K562 (cell line): ENCODE results near the gene RALGPS1. TPM values are rescaled to one million over a fixed set of nuclear protein-coding genes. Genes with fewer than 3 reads are reported as not detected.

ENCODE experiments used
- ATAC-seq: fragments of 200-7000 bp; cut with Tn5 transposase; 3 replicates; pipeline ENCODE4 v1.9.1; 2020; ENCODE audit warnings: moderate library complexity
- BruUV-seq: library from RNA; stranded (reverse); fragments of 400-500 nt; replicated peaks from 2 replicates; lab custom pipeline; 2021; lab: Mats Ljungman, UMichigan
- CTCF ChIA-PET: fragments of 300-600 bp; formaldehyde crosslinking; extraction: SDS; loops from one replicate; lab custom pipeline; 2021; ENCODE audit warnings: low intra/inter-chr PET ratio; lab: Yijun Ruan, JAX
- POLR2A ChIA-PET: fragments of 300-600, 350-650 bp; sonication (Branson Sonifier 250); formaldehyde crosslinking; extraction: SDS; loops from one replicate; lab custom pipeline; 2021; ENCODE audit warnings: antibody characterized with exemption, inconsistent platforms; lab: Yijun Ruan, JAX
- DNase-seq, 4 experiments: peaks; one replicate each; pipeline versions ENCODE4 v3.0.0 to v3.0.0-alpha.2; 2011 to 2018; ENCODE audit warnings: low spot score in 3 of 4, mixed read lengths in 3 of 4; ENCODE audit errors: extremely low read depth in 1 of 4
- FAIRE-seq: peaks from 2 replicates; lab custom pipeline; 2011; peaks lifted over from hg19 to GRCh38; lab: Jason Lieb, UNC
- H2AFZ ChIP-seq: 2 replicates; pipeline ENCODE4 v1.6.0; 2011; ENCODE audit warnings: low read depth, low read length, control low read depth, inconsistent platforms
- H3K27ac ChIP-seq: fragments of 200-600 bp; 3 replicates; pipeline ENCODE4 v1.8.0; 2011; ENCODE audit warnings: low read depth, mild to moderate bottlenecking, control low read depth, inconsistent platforms, low read length, moderate library complexity, mixed read lengths; ENCODE audit errors: extremely low read depth
- H3K27me3 ChIP-seq, 2 experiments: fragments of 300-600 bp in 1 of 2; 2 replicates in 1 of 2; 3 replicates in 1 of 2; pipeline versions ENCODE4 v1.6.0 to v1.8.0; 2011; ENCODE audit warnings: inconsistent platforms in 2 of 2, low read length in 2 of 2, mild to moderate bottlenecking in 1 of 2, mixed read lengths in 1 of 2, moderate library complexity in 1 of 2; ENCODE audit not compliant: control insufficient read depth in 2 of 2, insufficient read depth in 2 of 2
- H3K36me3 ChIP-seq: fragments of 300-600 bp; 3 replicates; pipeline ENCODE4 v1.8.0; 2011; ENCODE audit warnings: mild to moderate bottlenecking, low read length, inconsistent platforms; ENCODE audit not compliant: control insufficient read depth, insufficient read depth
- H3K4me1 ChIP-seq, 2 experiments: fragments of 200-600 bp in 1 of 2; replicated peaks in 1 of 2; 2 replicates in 1 of 2; 3 replicates in 1 of 2; pipeline versions ENCODE4 v1.5.1 to v1.8.0; 2011; ENCODE audit warnings: inconsistent platforms in 2 of 2, low read length in 2 of 2, mild to moderate bottlenecking in 1 of 2, mixed read lengths in 1 of 2, moderate library complexity in 1 of 2; ENCODE audit not compliant: control insufficient read depth in 2 of 2, insufficient read depth in 2 of 2
- H3K4me2 ChIP-seq: 2 replicates; pipeline ENCODE4 v1.6.1; 2011; ENCODE audit warnings: low read length, control low read depth, inconsistent platforms, mixed read lengths; ENCODE audit not compliant: insufficient read depth
- H3K4me3 ChIP-seq: fragments of 200-600 bp; sonication (generic), shearing (Covaris generic); 2 replicates; pipeline ENCODE4 v1.5.1; 2016; ENCODE audit warnings: control low read depth, inconsistent platforms
- H3K79me2 ChIP-seq: fragments of 200-600 bp; 3 replicates; pipeline ENCODE4 v1.8.0; 2011; ENCODE audit warnings: low read length, inconsistent platforms; ENCODE audit not compliant: control insufficient read depth, insufficient read depth
- H3K9ac ChIP-seq, 2 experiments: 2 replicates each; pipeline versions ENCODE4 v1.6.0 to v1.6.1; 2011; ENCODE audit warnings: low read depth in 2 of 2, low read length in 2 of 2, control low read depth in 1 of 2, inconsistent platforms in 1 of 2, mild to moderate bottlenecking in 1 of 2, mixed read lengths in 1 of 2; ENCODE audit not compliant: insufficient read depth in 1 of 2
- H3K9me1 ChIP-seq: one replicate; pipeline ENCODE4 v1.6.0; 2011; ENCODE audit warnings: inconsistent platforms, mild to moderate bottlenecking, low read length, moderate library complexity; ENCODE audit not compliant: control insufficient read depth, insufficient read depth
- H3K9me3 ChIP-seq: replicated peaks from 2 replicates; pipeline ENCODE4 v1.5.1; 2011; ENCODE audit warnings: low read depth, low read length, inconsistent platforms; ENCODE audit not compliant: control insufficient read depth, insufficient read depth
- H4K20me1 ChIP-seq: replicated peaks from 2 replicates; pipeline ENCODE4 v1.6.1; 2011; ENCODE audit warnings: low read length, inconsistent platforms, mixed read lengths; ENCODE audit not compliant: control insufficient read depth, insufficient read depth
- COPS2 ChIP-seq: fragments of 450-650 bp; conservative IDR thresholded peaks from 2 replicates; pipeline ENCODE4 v1.6.1; 2016; ENCODE audit warnings: mild to moderate bottlenecking, moderate library complexity
- DPF2 ChIP-seq: fragments of 450-650 bp; IDR thresholded peaks from 2 replicates; pipeline ENCODE4 v1.6.1; 2016
- ETS2 ChIP-seq: IDR thresholded peaks from 2 replicates; pipeline ENCODE4 v1.6.1; 2016; ENCODE audit warnings: borderline replicate concordance, missing genetic modification characterization, mild to moderate bottlenecking, moderate library complexity, missing compliant biosample characterization; ENCODE audit not compliant: poor library complexity, severe bottlenecking
- GABPB2 ChIP-seq: fragments of 250-450 bp; sonication (Bioruptor Pico); conservative IDR thresholded peaks from 2 replicates; pipeline ENCODE4 v1.5.1; 2021; ENCODE audit warnings: mild to moderate bottlenecking
- MAFF ChIP-seq: IDR thresholded peaks from 2 replicates; pipeline ENCODE4 v1.6.1; 2012; ENCODE audit warnings: low read length, improper control_type of control experiment
- MAFG ChIP-seq: fragments of 450-650 bp; conservative IDR thresholded peaks from 2 replicates; pipeline ENCODE4 v1.6.1; 2016; ENCODE audit warnings: missing genetic modification characterization, missing compliant biosample characterization
- NCOR1 ChIP-seq: fragments of 450-650 bp; IDR thresholded peaks from 2 replicates; pipeline ENCODE4 v1.6.1; 2016; ENCODE audit warnings: mild to moderate bottlenecking, moderate library complexity
- NR2F6 ChIP-seq: fragments of 450-650 bp; formaldehyde crosslinking; IDR thresholded peaks from 2 replicates; pipeline ENCODE4 v1.4.0; 2020; ENCODE audit warnings: mild to moderate bottlenecking
- PHF8 ChIP-seq: fragments of 200-600 bp; sonication (generic); IDR thresholded peaks from 2 replicates; pipeline ENCODE4 v1.6.1; 2012; ENCODE audit warnings: mixed run types, mild to moderate bottlenecking, inconsistent platforms, low read length, moderate library complexity, borderline replicate concordance
- RB1 ChIP-seq: fragments of 450-650 bp; IDR thresholded peaks from 2 replicates; pipeline ENCODE4 v1.6.1; 2017; ENCODE audit warnings: low read depth, mild to moderate bottlenecking
- SMARCE1 ChIP-seq: fragments of 450-650 bp; IDR thresholded peaks from 2 replicates; pipeline ENCODE4 v1.7.1; 2016; ENCODE audit warnings: mild to moderate bottlenecking
- SRSF9 ChIP-seq: fragments of 200-400 bp; formaldehyde crosslinking; IDR thresholded peaks from 2 replicates; pipeline ENCODE4 v1.6.1; 2017; ENCODE audit warnings: low read depth, low read length, borderline replicate concordance
- ZNF174 ChIP-seq: fragments of 250-450 bp; sonication (Bioruptor Pico); IDR thresholded peaks from 2 replicates; pipeline ENCODE4 v1.4.0; 2020; ENCODE audit warnings: mild to moderate bottlenecking
- ZNF239 ChIP-seq: fragments of 250-450 bp; sonication (Bioruptor Pico); IDR thresholded peaks from 2 replicates; pipeline ENCODE4 v1.4.0; 2020; ENCODE audit warnings: mild to moderate bottlenecking
- WGBS: fragments of 100-300 bp; shearing (Covaris generic); methylation state at CpG from one replicate; pipeline ENCODE4 v1.1.6; 2016; ENCODE audit warnings: low coverage, mixed read lengths; ENCODE audit not compliant: insufficient coverage; ENCODE audit errors: missing lambda C conversion rate; 5-methylcytosine and 5-hydroxymethylcytosine counted together
- in situ Hi-C: fragments of 300-500 bp; cut with MboI; formaldehyde crosslinking; loops from 4 replicates; pipeline ENCODE4 v1.15.0; 2018; ENCODE audit warnings: inconsistent platforms, mixed read lengths
- intact Hi-C: fragments of 100-400 bp; cut with micrococcal nuclease; formaldehyde crosslinking; loops from 2 replicates; pipeline ENCODE4 v1.14.2; 2022
- polyA plus RNA-seq, 8 experiments: library from polyadenylated mRNA; depleted of rRNA in 4 of 8; stranded (reverse) in 5 of 8; unstranded in 3 of 8; fragments of >200 nt; fragmentation: Nextera tagmentation in 2 of 8; fragmentation: Illumina TruSeq in 1 of 8; extraction: Ambion mirVana in 2 of 8; extraction: Trizol in 1 of 8; gene quantifications; 2 replicates each; pipeline versions ENCODE4 v1.2.1 to v1.2.3, GENCODE V29; 2011 to 2014; ENCODE audit warnings: inconsistent platforms in 1 of 8, missing spikeins in 1 of 8
- total RNA-seq, 7 experiments: library from RNA; depleted of rRNA in 6 of 7; stranded (reverse); fragments of >200 nt in 6 of 7; fragmentation: Illumina TruSeq in 2 of 7; extraction: Trizol in 2 of 7; gene quantifications; 2 replicates each; pipeline versions ENCODE4 v1.2.1 to v1.2.3, GENCODE V29; 2011 to 2021; ENCODE audit warnings: low replicate concordance in 1 of 7
- TF ChIP-seq, protein P1 (sequence below): sonication (generic); formaldehyde crosslinking; IDR thresholded peaks from 2 replicates; pipeline ENCODE4 v1.8.1; 2022; ENCODE audit warnings: missing genetic modification reagents
- TF ChIP-seq, protein P2 (sequence below): sonication (generic); formaldehyde crosslinking; IDR thresholded peaks from 2 replicates; pipeline ENCODE4 v1.8.1; 2023; ENCODE audit warnings: mild to moderate bottlenecking, missing genetic modification reagents

The RALGPS1 gene
- total and polyA plus RNA-seq, 9 of the 15 experiments (the other 6 are each of a cell fraction or from before 2014, with no cell fraction given): 0.04 to 2.6 (median 1.5) TPM

DNA sequence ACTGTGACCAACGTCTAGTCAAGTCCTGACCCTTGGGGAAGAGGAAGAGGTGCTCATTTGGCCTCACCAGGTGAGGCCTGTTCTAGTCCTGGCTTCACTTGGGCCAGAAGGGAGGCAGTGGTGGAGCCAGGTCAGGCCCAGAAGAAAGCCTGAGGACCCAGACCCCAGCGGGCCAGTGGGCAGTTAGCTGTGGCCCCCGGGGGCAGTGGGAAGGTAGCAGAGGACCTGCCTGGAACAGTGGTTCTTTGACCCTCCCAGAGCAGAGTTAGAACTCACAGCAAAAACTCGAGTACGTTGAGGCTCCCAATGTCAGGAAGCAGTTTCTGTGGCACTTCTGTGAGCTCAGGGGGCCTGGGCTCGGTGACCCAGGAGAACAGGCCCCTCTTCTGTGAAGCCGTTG, 284.0 kb downstream of the RALGPS1 start (continued):
- TF ChIP-seq DPF2: no peak

DNA sequence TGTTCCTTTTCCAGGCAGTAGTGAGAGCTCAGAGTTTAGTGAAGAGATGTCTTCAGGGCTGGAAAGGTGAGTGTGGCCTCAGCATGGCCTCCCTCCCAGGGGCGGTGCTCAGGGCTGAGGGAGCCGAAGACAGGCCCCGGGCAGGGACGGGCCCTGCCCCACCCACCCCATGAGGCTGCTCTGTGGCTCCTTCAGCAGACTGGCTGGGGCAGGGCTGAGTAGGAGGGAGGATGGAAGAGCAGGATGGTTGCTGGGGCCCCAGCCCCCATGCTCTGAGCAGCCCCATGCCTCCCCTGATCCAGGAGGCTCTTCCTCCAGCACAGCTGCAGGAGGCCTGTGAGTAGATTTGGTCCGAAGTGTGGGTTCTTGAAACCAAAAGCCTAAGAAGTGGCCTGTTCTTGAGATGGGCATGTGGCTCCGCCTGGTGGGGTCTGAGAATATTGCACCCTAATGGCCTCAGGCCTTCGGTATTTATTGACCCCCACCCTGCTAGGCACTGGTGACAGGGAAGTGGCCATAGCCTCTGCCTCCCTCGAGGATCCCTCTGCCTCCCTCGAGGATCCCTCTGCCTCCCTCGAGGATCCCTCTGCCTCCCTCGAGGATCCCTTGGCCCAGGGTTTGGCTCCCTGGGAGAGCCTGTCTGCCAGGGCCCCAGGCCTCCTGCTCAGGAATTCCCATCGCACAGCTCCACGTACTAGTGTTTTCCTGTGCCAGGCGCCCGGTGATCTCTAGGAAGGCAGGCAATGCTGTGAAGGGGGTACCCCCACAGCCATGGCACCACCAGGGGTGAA, 284.6 kb downstream of the RALGPS1 start:
- in situ Hi-C loops: no loop called here
- no TSS peak for BruUV-seq
- POLR2A ChIA-PET: interaction anchor here (0.6 to 1.4 kb wide), 2 partner anchors 8 to 253 kb away, joined by 3 read pairs; no protein-coding TSS in a partner anchor
- Histone ChIP-seq H3K79me2 (no peaks in the 10 kb centered on the region), H3K4me3 (no peak overlapping the region), H3K9me1 (no peaks in the 10 kb centered on the region), H3K9me3 (no peaks in the 10 kb centered on the region), H3K4me1 (peaks cover 0 to 10% of the 10 kb centered on the region in 2 experiments; a peak in 1 of 5 replicates), H3K4me2 (no peak overlapping the region), H4K20me1 (peaks cover 11% of the 10 kb centered on the region), H3K27ac (no peak overlapping the region), H3K9ac (no peak overlapping the region), H2AFZ (0 out of 2 replicates have a peak overlapping the region, but pooled peaks have one; percentile 33), H3K36me3 (no peaks in the 10 kb centered on the region), H3K27me3 (peaks cover 0 to 69% of the 10 kb centered on the region in 2 experiments; a peak in 3 of 5 replicates)
- DNase-seq (peak; percentile 78 to 83 (median 80)), FAIRE-seq (peak; percentile 96), ATAC-seq (peak; percentile 89)
- 15% methylated on average over 8 of the region's 15 CpGs for WGBS
- intact Hi-C loops: loop anchor here (1.0 kb wide), 1 partner anchor 259 kb away; no protein-coding TSS in a partner anchor
- CTCF ChIA-PET: interaction anchor here (0.6 to 4.4 kb wide), 11 partner anchors 86 to 426 kb away, joined by 3 to 85 read pairs (median 5); no protein-coding TSS in a partner anchor
- TF ChIP-seq ETS2 (tag) (no peak), SRSF9 (no peak), COPS2 (no peak), MAFG (tag) (no peak), ZNF239 (CRISPR knock-in tag) (no peak), MAFF (no peak), NR2F6 (CRISPR knock-in tag) (no peak), PHF8 (no peak), SMARCE1 (no peak), ZNF174 (CRISPR knock-in tag) (no peak), NCOR1 (no peak), GABPB2 (no peak), RB1 (peak; percentile 54; the same call in 1 of the 2 replicates)
- TF ChIP-seq, protein P1, sequence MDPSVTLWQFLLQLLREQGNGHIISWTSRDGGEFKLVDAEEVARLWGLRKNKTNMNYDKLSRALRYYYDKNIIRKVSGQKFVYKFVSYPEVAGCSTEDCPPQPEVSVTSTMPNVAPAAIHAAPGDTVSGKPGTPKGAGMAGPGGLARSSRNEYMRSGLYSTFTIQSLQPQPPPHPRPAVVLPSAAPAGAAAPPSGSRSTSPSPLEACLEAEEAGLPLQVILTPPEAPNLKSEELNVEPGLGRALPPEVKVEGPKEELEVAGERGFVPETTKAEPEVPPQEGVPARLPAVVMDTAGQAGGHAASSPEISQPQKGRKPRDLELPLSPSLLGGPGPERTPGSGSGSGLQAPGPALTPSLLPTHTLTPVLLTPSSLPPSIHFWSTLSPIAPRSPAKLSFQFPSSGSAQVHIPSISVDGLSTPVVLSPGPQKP (CRISPR knock-in tag): no peak
- TF ChIP-seq, protein P2, sequence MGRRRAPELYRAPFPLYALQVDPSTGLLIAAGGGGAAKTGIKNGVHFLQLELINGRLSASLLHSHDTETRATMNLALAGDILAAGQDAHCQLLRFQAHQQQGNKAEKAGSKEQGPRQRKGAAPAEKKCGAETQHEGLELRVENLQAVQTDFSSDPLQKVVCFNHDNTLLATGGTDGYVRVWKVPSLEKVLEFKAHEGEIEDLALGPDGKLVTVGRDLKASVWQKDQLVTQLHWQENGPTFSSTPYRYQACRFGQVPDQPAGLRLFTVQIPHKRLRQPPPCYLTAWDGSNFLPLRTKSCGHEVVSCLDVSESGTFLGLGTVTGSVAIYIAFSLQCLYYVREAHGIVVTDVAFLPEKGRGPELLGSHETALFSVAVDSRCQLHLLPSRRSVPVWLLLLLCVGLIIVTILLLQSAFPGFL (CRISPR knock-in tag): no peak
